Stimulated activated CD8-positive, alpha-beta memory T cell treated with anti-CD3 and anti-CD28 coated beads, Interleukin-15, amount 100 ng/mL, for 24 hours (primary cell): ENCODE measurements around the gene DNTTIP2.
A peak's percentile ranks its signal among the peaks of the same experiment; 100 is the strongest.
"Not testable (repeated sequence)": the region's sequence is repeated elsewhere in the genome, so short reads cannot be mapped to it uniquely, and the experiment has no call there.

Experiments
- DNase-seq: peaks from one replicate; pipeline ENCODE4 v3.0.0-alpha.2; 2020; ENCODE audit warnings: low read depth

Gene DNTTIP2

DNA sequence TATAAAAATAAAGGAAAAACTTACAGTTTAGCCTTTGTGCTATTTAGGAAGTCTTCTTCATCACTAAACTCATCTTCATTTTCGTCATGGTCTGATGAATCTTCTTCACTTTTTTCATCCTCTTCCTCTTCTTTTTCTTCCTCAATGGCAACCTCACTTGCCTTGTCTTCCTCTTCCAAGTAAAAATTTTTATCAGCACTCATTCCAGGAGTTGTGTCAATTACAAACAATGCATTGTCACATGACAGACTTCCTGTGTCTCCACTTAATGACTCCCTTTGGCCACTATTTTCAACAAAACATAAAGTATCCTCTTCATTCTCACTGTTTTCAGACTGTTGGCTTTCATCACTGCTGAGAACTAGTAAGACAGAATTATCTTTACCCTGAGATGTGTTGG lies 2.8 kb downstream of the DNTTIP2 start:
- no peak for DNase-seq

DNA sequence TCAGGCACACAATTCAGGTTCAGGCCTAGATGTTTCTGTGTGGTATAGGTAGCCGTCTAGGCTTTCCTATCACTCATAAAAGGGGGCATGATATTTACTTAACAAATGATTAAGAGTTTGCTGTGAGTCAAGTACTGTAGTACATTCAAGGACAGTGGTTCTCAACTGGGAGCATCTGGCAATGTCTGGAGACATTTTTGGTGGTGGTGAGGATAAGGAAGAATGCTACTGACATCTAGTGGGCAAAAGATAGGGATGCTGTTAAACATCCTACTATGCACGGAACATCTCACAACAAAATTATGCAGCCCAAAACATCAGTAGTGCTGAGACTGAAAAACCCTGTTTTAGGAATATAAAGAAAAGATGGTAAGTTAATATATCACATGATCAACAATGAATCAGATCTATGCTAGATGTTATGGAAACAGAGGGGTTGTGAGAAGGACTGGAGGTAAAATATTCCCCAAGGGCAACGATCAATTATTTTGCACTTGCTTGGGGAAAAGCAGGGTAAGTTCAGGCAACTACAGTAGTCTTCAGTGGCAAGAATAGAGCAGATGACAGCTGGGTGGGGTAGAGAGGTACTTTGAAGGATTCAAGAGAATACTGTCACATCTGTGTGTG lies 4.9 kb downstream of the DNTTIP2 start:
- no peak for DNase-seq

DNA sequence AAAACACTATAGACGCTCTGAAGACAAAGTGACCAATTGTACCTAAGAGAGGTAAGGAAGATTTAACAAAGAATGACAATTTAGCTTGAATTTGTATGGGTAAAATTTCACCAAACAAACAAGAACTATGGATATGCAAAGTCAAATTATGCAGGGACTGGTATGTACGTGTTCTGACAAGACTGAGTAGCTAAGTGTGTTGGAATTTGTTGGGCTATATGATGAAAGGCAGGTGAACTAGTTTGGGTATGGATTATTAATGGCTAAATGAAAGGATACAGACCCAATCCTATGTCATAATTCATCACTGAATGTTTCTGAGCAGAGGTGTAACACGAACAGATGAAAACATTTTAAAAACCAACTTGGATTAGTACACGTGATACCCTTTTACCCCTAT lies 7.6 kb downstream of the DNTTIP2 start:
- DNase-seq: no peak

DNA sequence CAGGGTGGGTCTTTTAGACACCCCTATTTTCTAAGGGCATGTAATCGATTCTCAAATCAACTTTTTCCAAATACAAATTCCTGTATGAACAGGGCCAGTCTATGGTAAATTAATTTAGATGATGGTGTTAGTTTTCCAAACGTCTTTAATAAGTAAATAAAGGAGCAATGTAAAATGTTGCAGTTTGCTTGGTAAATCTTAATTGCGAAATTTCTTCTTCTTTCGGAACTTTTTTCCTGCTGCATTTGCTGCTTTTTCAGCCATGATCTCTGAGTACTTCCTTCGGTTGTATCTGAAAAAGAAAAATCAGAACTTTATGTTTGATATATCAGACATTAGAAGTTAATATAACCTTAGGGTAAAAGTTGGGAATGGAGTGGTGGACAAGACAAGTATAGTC lies 9.4 kb downstream of the DNTTIP2 start:
- DNase-seq: no peak

DNA sequence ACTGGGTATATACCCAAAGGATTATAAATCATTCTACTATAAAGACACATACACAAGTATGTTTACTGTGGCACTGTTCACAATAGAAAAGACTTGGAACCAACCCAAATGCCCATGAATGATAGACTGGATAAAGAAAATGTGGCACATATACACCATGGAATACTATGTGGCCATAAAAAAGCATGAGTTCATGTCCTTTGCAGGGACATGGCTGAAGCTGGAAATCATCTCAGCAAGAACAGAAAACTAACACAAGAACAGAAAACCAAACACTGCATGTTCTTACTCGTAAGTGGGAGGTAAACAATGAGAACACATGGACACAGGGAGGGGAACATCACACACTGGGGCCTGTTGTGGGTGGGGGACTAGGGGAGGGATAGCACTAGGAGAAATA lies 10.5 kb downstream of the DNTTIP2 start:
- DNase-seq: not testable (repeated sequence)

DNA sequence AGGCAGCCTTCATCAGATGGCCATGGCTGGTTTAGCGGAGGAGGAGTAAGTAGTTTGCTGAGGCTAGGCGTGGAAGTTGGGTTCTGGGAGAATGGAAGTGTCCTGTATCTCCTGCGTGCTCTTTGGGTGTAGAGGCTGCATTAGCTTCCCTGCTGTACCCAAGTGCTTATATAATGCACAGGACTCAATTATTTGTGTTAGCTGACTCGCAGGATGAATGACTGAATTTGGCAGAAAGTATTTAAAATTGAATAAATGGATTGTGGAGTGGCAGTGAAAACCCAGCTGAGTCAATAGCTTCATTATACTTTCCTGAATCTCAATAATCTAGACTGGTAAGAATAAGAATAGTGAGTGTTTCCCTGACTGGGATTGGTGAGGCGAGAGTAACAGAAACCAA lies 13.8 kb downstream of the DNTTIP2 start:
- no peak for DNase-seq

DNA sequence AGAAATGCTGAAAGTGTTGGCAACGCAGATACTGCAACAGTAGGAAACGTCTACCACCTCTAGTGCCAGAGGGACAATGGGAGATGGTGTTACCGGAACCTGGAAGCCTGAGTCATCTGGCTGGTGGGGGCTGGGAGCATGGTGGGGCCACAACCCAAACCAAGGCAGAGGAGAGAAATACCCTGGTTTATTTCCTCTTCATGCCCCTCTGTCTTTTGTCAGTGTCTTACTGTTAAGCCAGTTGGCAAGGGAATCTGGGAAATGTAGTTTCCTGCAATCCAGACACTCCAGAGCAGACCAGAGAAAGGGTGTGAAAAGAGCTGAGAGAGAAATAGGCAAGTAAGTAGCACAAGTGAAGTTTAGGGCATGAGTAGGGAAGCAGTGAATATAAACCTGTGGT lies 14.8 kb downstream of the DNTTIP2 start:
- no peak for DNase-seq

DNA sequence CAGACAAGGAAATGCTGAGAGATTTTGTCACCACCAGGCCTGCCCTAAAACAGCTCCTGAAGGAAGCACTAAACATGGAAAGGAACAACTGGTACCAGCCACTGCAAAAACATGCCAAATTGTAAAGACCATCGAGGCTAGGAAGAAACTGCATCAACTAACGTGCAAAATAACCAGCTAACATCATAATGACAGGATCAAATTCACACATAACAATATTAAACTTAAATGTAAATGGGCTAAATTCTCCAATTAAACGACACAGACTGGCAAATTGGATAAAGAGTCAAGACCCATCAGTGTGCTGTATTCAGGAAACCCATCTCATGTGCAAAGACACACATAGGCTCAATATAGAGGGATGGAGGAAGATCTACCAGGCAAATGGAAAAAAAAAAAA lies 21.4 kb downstream of the DNTTIP2 start:
- DNase-seq: not testable (repeated sequence)

DNA sequence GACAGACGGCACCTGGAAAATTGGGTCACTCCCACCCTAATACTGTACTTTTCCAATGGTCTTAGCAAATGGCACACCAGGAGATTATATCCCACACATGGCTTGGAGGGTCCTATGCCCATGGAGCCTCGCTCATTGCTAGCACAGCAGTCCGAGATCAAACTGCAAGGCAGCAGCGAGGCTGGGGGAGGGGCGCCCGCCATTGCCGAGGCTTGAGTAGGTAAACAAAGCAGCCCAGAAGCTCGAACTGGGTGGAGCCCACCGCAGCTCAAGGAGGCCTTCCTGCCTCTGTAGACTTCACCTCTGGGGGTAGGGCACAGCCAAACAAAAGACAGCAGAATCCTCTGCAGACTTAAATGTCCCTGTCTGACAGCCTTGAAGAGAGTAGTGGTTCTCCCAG lies 23.0 kb downstream of the DNTTIP2 start:
- not testable (repeated sequence) for DNase-seq

DNA sequence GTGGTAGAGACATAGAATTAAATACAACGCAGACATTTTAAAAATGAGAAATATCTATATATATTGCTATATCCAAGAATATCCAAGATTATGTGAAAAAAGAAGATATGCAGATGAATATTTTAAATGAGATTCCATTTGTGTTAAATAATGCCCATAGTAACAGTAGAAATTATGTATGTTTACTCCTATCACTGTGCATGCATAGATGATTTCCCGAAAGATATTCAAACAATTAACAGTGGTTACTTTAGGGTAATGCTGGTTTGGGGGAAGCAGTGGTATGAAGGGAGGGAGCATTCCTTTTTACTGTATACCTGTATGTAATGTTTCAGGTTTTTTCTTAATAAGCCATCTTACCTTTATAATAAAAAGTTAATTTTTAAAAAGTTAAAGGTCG lies 25.1 kb downstream of the DNTTIP2 start:
- no peak for DNase-seq

DNA sequence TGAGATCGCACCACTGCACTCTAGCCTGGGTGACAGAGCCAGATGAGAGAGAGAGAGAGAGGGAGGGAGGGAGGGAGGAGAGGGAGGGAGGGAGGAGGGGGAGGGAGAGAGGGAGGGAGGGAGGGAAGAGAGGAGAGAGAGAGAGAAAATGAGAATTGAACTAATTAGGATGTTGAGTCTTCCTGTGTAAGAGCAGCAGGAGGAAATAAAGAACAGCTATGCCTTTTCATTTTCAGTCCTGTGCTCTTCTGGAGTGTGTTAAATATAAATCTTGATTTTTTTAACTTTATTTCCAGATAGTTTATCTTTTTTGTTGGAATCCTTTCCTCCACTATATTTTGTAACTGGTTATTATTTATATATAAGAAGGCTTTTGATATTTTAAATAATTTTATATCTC lies 27.1 kb downstream of the DNTTIP2 start:
- DNase-seq: no peak

DNA sequence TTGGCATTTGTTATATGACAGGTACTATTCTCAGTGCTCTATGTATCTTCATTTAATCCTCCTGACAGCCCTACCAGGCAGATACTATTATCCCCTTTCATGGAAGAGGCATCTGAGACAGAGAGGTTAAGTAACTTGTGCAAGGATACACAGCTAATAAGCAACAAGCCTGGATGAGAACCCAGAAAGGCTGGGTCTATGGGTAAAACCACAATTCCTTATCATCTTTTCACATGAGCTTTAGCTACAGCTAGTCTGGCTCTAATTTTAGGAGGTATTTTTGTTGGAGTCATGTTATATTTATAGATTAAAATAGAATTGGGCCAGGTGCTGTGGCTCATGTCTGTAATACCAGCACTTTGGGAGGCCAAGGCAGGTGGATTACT lies 27.7 kb downstream of the DNTTIP2 start:
- DNase-seq: no peak

DNA sequence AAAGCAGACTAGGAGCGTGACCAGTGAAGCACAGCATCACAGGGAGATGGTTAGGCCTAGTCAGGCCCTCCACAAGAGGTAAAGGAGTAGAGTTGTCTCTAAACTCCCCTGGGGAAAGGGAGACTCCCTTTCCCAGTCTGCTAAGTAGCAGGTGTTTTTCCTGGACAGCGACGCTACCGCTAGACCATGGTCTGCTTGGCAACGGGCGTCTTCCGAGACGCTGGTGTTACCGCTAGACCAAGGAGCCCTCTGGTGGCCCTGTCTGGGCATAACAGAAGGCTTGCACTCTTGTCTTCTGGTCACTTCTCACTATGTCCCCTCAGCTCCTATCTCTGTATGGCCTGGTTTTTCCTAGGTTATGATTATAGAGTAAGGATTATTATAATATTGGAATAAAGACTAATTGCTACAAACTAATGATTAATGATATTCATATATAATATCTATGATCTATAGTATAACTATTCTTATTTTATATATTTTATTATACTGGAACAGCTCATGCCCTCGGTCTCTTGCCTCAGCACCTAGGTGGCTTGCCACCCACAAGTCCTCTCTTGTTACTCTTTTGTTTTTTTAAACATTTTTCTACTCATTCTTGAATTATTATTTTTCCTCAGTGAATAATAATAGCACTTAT lies 28.2 kb downstream of the DNTTIP2 start:
- peak; percentile 4 for DNase-seq

DNA sequence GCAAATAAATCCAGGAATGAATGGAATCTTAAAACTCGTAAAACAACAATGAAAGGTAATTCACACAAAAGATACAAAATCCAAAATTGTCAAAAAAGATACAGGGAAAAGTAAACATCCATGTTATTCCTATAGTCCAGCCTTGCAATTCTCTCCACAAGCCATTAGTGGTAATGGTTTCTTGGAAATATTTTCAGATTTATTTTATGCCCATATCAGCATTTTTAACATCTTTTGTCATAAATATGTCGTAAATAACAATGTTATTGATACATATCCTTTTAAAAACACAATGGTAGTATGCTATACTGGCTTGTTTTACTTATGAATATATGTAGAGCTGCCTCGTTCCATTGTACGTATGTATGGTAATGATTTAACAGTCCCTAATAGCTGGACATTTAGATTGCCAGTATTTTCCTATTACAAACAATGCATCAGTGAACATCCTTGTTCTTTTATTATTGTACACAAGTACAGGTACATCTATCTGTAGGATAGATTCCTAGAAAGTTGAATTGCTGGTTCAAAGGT lies 30.6 kb downstream of the DNTTIP2 start:
- no peak for DNase-seq

DNA sequence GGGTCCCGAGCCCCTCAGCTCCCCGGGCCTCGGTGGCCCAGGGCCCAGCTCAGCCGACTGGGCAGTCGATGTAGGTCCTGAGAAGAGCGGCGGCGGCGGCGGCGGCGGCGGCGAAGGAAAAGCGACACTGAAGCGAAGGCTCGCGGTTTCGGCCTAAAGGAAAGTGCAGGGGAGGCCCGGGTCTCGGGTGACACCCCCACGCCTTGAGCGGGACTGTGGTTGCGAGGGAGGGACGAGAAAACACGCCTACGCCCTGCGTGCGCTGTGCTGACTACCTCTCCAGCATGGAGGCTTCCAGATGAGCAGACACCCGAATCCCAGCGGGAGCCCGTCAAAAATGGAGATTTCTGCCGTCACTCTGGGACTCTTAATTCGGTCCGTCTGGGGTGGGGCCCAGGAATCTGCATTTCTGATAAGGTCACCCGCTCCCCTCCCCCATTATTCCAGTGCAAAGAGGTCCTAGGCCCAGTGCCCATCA lies 31.2 kb downstream of the DNTTIP2 start:
- DNase-seq: peak; percentile 41

DNA sequence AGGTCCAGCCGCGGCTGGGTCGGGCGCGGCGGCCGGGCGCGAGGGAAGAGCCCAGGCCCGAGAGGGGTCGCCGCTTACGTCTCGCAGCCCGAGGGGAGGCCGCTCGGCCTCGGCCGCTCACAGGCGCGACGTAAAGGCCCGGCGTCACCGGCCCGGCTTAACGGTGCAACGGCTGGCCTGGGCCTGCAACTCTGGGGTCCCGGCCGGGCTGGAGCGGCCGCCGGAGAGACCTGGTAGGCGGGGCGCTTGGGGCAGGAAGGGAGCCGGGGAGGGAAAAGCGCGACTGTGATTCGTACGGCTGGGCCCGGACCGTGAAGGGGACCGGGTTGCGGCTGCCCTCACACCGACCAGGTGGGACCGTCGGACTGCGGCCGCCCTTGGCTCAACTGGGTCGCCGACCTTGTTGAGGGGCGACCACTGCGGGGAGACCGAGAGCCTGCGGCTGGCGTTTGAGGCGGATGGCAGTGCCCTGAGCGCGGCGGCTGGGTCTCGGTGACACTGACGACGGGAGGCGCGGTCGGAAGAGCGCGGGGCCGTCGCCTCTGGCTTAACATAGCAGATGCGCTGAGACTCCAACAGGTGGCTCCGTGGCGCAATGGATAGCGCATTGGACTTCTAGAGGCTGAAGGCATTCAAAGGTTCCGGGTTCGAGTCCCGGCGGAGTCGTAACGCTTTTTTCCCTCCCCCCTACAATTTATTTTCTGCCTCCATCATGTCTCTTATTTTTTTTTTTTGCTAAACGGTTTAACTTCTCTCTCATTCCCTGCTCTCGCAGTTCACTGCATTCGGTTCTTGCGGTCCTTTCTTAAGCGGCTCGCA lies 31.8 kb downstream of the DNTTIP2 start:
- peak; percentile 88 for DNase-seq

DNA sequence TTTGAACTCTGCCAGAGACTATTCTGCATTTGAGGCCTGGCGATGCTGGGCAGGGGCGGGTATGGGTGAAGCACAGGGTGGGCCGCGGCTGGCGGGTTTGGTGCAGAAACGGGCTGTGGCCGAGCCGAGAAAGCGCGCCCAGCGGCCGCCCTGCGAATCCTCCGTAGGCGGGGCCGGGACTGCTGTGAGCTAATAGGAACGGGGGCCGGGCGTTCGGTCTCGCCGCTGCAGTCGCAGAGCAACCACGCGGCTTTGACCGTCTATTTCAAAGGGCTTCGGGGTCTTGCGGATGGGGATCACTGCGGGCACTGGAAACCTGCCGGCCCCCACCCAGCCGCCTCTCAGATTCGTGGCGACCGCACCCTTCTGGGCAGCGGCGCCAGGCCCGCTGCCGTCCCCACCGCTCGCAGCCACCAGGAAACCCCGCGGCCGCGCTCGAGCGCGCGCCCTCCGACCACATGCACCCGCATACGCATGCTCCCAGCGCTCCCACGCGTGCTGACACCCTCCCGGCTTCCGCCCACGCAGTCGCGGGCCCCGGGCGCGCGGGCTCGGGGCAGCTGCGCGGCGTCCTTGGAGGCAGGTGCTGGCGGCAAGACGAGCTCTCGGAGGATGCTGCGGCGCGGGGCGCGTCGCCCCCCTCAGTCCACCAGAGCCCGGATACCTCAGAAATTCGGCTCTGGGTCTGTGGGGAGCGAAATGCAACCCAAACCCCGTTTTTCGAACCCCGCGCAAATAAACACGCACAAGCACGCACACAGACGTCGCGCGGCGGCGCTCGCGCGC lies 32.6 kb downstream of the DNTTIP2 start:
- peak; percentile 67 for DNase-seq

DNA sequence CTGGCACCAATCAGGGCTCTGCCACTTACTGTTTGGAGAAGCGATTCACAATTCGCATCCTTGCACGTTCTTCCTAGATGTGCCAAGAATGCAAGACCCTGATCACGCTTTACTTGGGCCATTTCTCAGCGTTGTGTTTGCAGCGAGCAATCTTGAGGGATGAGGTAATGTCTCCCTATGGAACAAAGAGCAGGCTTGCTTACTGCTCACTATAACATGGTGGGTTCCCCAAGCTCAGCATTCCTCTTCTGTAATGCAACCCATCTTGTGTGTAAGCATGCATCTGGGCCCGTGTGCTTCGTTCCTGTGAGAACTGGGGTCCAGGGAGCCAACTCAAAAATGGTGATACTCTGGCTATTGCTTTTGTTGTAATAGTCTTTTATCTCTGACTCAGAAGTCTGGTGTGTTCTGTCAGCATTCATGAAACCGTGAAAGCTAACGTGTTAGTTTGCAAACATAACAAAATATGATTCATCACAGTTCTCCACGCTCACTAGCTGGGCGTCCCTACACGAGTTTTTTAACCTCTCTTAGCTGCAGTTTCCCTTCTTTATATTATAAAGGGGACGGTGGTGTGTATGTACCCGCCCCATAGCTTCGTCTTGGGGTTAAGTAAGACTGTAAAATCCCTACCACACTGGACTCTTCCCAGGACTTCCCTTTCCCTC lies 33.3 kb downstream of the DNTTIP2 start:
- DNase-seq: no peak

DNA sequence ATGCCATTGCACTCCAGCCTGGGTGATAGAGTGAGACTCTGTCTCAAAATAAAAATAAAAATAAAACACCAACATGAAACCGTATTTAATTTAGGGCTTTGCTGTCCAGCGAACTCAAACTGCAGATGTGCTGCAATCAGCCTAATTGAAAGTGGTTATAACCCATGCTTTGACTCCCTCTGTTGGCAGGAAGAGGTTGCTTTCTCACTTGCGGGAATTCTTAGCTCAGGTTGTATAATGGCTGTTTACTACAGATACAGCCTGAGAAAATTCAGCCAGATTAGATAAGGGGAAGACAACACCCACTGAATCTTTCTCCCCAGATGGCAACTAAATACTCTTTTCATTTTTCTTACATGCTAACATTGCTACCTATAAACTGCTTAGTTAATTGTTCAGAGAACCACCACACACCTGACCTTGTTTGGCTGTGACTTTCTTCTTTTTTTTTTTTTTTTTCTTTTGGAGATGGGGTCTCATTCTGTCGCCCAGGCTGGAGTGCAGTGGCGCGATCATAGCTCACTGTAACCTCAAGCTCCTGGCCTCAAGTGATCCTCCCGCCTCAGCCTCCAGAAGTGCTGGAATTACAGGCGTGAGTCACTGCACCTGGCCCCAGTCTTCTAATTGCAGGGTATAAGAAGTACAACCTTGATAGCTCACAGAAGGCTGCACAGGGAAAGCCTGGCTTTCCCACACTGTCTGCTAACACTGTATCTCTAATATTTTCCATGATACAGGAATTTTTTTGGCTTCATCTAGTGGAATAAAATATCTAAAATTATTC lies 34.6 kb downstream of the DNTTIP2 start:
- no peak for DNase-seq

DNA sequence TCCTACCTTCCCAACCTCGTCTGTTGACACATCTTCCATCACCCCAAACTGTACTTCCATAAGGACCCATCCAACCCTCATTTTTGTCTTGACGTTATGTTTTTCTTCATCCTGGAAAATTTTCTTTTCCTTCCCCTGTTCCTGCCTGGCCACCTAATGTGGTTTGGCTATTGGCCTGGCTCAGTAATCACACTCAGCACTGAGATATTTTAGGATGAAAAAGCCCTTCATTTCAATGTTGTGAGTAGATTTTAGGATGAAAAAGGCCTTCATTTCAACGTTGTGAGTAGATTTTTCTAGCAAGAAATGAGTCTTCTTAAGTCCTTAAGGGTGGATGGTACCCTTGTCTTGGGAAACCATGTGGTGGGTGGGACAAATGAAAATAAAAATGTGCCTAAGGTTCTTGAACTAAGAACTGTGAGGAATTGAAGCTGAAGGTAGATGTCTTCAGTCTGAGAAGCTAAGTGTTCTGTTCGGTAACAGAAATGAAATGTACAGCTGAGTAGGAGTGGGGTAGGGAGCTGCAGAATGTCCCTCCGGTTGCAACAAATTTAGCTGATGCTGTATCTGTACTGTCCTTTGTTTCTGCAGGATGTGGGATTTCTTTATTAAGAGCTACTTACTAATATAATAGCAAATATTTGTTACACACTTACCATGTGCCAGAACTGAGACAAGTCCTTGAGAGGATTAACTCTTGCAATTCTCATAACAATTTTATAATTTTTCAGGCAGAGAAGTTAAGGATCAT lies 36.1 kb downstream of the DNTTIP2 start:
- DNase-seq: no peak
